HCT116 (cell line): Measurements from ENCODE around the gene DUS3L.

Source experiments
- EZH2 ChIP-seq: fragments of 200-600 bp; sonication (generic); IDR thresholded peaks from 2 replicates; pipeline ENCODE4 v1.6.1; 2017; ENCODE audit warnings: antibody characterized with exemption, mixed run types
- EZH2phosphoT487 ChIP-seq: fragments of 200-600 bp; IDR thresholded peaks from 2 replicates; pipeline ENCODE4 v1.6.1; 2018; ENCODE audit warnings: antibody characterized with exemption, borderline replicate concordance
- POLR2AphosphoS5 ChIP-seq: IDR thresholded peaks from 2 replicates; pipeline ENCODE4 v1.6.1; 2011; ENCODE audit warnings: mild to moderate bottlenecking, low read depth, low read length, moderate library complexity
- RAD21 ChIP-seq: IDR thresholded peaks from 2 replicates; pipeline ENCODE4 v1.6.1; 2012; ENCODE audit warnings: low read depth, mild to moderate bottlenecking
- SIN3A ChIP-seq: IDR thresholded peaks from 2 replicates; pipeline ENCODE4 v1.6.1; 2012; ENCODE audit warnings: low read depth
- ZNF274 ChIP-seq: fragments of 200-500 bp; sonication (Bioruptor generic); IDR thresholded peaks from 2 replicates; pipeline ENCODE4 v1.6.1; 2014; ENCODE audit warnings: mild to moderate bottlenecking, low read depth, low read length, inconsistent platforms
- TF ChIP-seq, protein P1 (sequence below), 3 experiments: fragments of 200-600 bp in 1 of 3; sonication (generic) in 1 of 3; IDR thresholded peaks in 2 of 3; conservative IDR thresholded peaks in 1 of 3; 2 replicates each; pipeline ENCODE4 v1.5.1; 2012 to 2017; ENCODE audit warnings: low read depth in 2 of 3, low read length in 2 of 3, antibody characterized with exemption in 1 of 3, borderline replicate concordance in 1 of 3, control low read depth in 1 of 3, mild to moderate bottlenecking in 1 of 3, mixed read lengths in 1 of 3, mixed run types in 1 of 3, moderate library complexity in 1 of 3; ENCODE audit not compliant: insufficient read depth in 1 of 3

DNA sequence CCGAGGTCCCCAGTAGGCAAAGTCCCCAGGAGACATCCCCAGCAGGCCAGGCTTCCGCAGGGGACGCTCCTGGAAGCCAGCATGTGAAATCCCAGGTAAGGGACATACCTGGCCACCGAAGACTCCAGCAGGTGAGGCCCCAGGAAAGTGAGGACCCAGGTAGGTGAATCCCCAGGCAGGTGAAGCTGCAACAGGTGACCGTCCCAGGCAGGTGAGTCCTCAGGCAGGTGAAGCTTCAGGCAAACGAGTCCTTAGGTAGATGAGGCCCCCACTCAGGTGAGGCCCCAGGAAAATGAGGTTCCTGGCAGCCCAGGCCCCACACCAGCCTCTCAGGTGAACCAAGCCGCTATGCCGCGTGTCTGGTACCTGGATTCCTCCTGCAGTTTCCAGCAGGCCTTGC lies 40.2 kb upstream of the DUS3L start:
- TF ChIP-seq, protein P1, sequence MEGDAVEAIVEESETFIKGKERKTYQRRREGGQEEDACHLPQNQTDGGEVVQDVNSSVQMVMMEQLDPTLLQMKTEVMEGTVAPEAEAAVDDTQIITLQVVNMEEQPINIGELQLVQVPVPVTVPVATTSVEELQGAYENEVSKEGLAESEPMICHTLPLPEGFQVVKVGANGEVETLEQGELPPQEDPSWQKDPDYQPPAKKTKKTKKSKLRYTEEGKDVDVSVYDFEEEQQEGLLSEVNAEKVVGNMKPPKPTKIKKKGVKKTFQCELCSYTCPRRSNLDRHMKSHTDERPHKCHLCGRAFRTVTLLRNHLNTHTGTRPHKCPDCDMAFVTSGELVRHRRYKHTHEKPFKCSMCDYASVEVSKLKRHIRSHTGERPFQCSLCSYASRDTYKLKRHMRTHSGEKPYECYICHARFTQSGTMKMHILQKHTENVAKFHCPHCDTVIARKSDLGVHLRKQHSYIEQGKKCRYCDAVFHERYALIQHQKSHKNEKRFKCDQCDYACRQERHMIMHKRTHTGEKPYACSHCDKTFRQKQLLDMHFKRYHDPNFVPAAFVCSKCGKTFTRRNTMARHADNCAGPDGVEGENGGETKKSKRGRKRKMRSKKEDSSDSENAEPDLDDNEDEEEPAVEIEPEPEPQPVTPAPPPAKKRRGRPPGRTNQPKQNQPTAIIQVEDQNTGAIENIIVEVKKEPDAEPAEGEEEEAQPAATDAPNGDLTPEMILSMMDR (IDR thresholded peaks at IDR 0.05 in 2 of 3, conservative IDR thresholded peaks at IDR 0.05 in 1 of 3; ENCODE audit: borderline replicate concordance in 1 of 3, insufficient read depth in 1 of 3, low read depth in 2 of 3, low read length in 2 of 3) = no peak
- no peak for TF ChIP-seq SIN3A
- no peak for TF ChIP-seq EZH2phosphoT487
- no peak for TF ChIP-seq EZH2
- TF ChIP-seq POLR2AphosphoS5 = no peak
- TF ChIP-seq RAD21 = no peak
- no peak for TF ChIP-seq ZNF274
